ENCODE results near the gene HELZ. TPM values are rescaled to one million over a fixed set of nuclear protein-coding genes. Genes with fewer than 3 reads are reported as not detected.

The HELZ gene
- total and polyA plus RNA-seq, 4 donors, result 3.8 to 69.2 (median 25.7) TPM

- TF ChIP-seq YY1 (IDR thresholded peaks at IDR 0.05) (no peak), NR2F2 (IDR thresholded peaks at IDR 0.05) (no peak), ATF3 (IDR thresholded peaks at IDR 0.05) (no peak), JUND (IDR thresholded peaks at IDR 0.05) (no peak), HNF4A (conservative IDR thresholded peaks at IDR 0.05) (no peak), FOXA1 (IDR thresholded peaks at IDR 0.05) (no peak), REST (IDR thresholded peaks at IDR 0.05) (no peak), EGR1 (IDR thresholded peaks at IDR 0.05; ENCODE audit: low read depth in 2 of 2) (no peak), ZBTB33 (IDR thresholded peaks at IDR 0.05) (no peak), RAD21 (IDR thresholded peaks at IDR 0.05) (no peak)
- no peak for DNase-seq (ENCODE audit: low spot score)
- no peak overlapping the region for H3K9ac ChIP-seq (ENCODE audit: low read depth in 1 of 2, low read length in 2 of 2)
- peaks cover 2 to 37% (median 20%) of the 10 kb centered on the region in 4 donors for H3K36me3 ChIP-seq (ENCODE audit: control insufficient read depth in 4 of 4, insufficient read depth in 3 of 4, low read depth in 1 of 4, low read length in 3 of 4)
- no peaks in the 10 kb centered on the region for H3K9me3 ChIP-seq (ENCODE audit: control insufficient read depth in 4 of 4, low read length in 3 of 4)
- H3K4me1 ChIP-seq (ENCODE audit: control insufficient read depth in 4 of 4, insufficient read depth in 4 of 4, low read length in 3 of 4), result no peaks in the 10 kb centered on the region
- H3K27me3 ChIP-seq (ENCODE audit: control insufficient read depth in 4 of 4, insufficient read depth in 4 of 4, low read length in 3 of 4), result no peaks in the 10 kb centered on the region
- H3K4me3 ChIP-seq (ENCODE audit: low read depth in 1 of 3, low read length in 3 of 3), result no peak overlapping the region
- no peak overlapping the region for H3K27ac ChIP-seq (ENCODE audit: low read depth in 1 of 2, low read length in 2 of 2)
- 99% methylated on average over 3 of the region's 3 CpGs for WGBS
Measured at GRCh38 chr17:67137026-67137370, 108.0 kb downstream of the HELZ start.

GRCh38 chr17:67136191-67137025 is 108.6 kb downstream of the HELZ start:
- no peaks in the 10 kb centered on the region for H3K9me3 ChIP-seq (ENCODE audit: control insufficient read depth in 4 of 4, low read length in 3 of 4)
- no peak for DNase-seq (ENCODE audit: low spot score)
- H3K27me3 ChIP-seq (ENCODE audit: control insufficient read depth in 4 of 4, insufficient read depth in 4 of 4, low read length in 3 of 4), result no peaks in the 10 kb centered on the region
- WGBS, result 96% methylated on average over 5 of the region's 5 CpGs
- H3K9ac ChIP-seq (ENCODE audit: low read depth in 1 of 2, low read length in 2 of 2), result no peak overlapping the region
- no peak for TF ChIP-seq MAX (IDR thresholded peaks at IDR 0.05)
- no peak for TF ChIP-seq REST (IDR thresholded peaks at IDR 0.05)
- no peak for TF ChIP-seq NR2F2 (IDR thresholded peaks at IDR 0.05)
- no peak for TF ChIP-seq RXRA (IDR thresholded peaks at IDR 0.05)
- no peak for TF ChIP-seq RAD21 (IDR thresholded peaks at IDR 0.05)
- TF ChIP-seq FOXA1 (IDR thresholded peaks at IDR 0.05), result no peak
- TF ChIP-seq EGR1 (IDR thresholded peaks at IDR 0.05; ENCODE audit: low read depth in 2 of 2), result no peak
- TF ChIP-seq HNF4G (IDR thresholded peaks at IDR 0.05), result no peak
- TF ChIP-seq ATF3 (IDR thresholded peaks at IDR 0.05), result no peak
- TF ChIP-seq FOXA2 (IDR thresholded peaks at IDR 0.05), result no peak
- TF ChIP-seq TAF1 (conservative IDR thresholded peaks at IDR 0.05), result no peak
- no peak for TF ChIP-seq GABPA (IDR thresholded peaks at IDR 0.05 in 1 of 2, conservative IDR thresholded peaks at IDR 0.05 in 1 of 2)
- no peak for TF ChIP-seq YY1 (IDR thresholded peaks at IDR 0.05)
- no peak for TF ChIP-seq JUND (IDR thresholded peaks at IDR 0.05)
- no peak for TF ChIP-seq SP1 (IDR thresholded peaks at IDR 0.05)
- TF ChIP-seq ZBTB33 (IDR thresholded peaks at IDR 0.05), result no peak
- TF ChIP-seq HNF4A (conservative IDR thresholded peaks at IDR 0.05), result no peak
- no peaks in the 10 kb centered on the region for H3K4me1 ChIP-seq (ENCODE audit: control insufficient read depth in 4 of 4, insufficient read depth in 4 of 4, low read length in 3 of 4)
- no peak overlapping the region for H3K27ac ChIP-seq (ENCODE audit: low read depth in 1 of 2, low read length in 2 of 2)
- peaks cover 2 to 37% (median 19%) of the 10 kb centered on the region in 4 donors for H3K36me3 ChIP-seq (ENCODE audit: control insufficient read depth in 4 of 4, insufficient read depth in 3 of 4, low read depth in 1 of 4, low read length in 3 of 4)
- H3K4me3 ChIP-seq (ENCODE audit: low read depth in 1 of 3, low read length in 3 of 3), result no peak overlapping the region
